ENCODE results near the gene PNPLA1.

Gene PNPLA1

GRCh38 chr6:36340618-36341454, 71.0 kb downstream of the PNPLA1 start:
- Histone ChIP-seq H3K27ac (ENCODE audit: low read depth, low read length) (no peak overlapping the region), H3K4me2 (ENCODE audit: low read length) (peak overlapping the region; percentile 61), H3K36me3 (ENCODE audit: control insufficient read depth, low read length) (no peaks in the 10 kb centered on the region), H3F3A (ENCODE audit: control insufficient read depth, insufficient read depth) (no peaks in the 10 kb centered on the region), H3K79me2 (ENCODE audit: control insufficient read depth, low read length) (no peaks in the 10 kb centered on the region), H3K9me3 (ENCODE audit: control insufficient read depth, insufficient read depth, low read length) (no peaks in the 10 kb centered on the region), H3K4me1 (ENCODE audit: control insufficient read depth, low read length) (peaks cover 13% of the 10 kb centered on the region), H3K4me3 (ENCODE audit: low read length) (peak overlapping the region; percentile 37), H3K9me2 (replicated peaks; ENCODE audit: control insufficient read depth, low read length) (no peaks in the 10 kb centered on the region), H4K20me1 (ENCODE audit: control insufficient read depth, insufficient read depth, low read depth, low read length) (no peaks in the 10 kb centered on the region), H3K27me3 (ENCODE audit: control insufficient read depth, low read length) (peaks cover 39% of the 10 kb centered on the region)
- TF ChIP-seq CTCF (IDR thresholded peaks at IDR 0.05; ENCODE audit: low read depth, low read length, poor library complexity, severe bottlenecking) (peak; percentile 94), EZH2phosphoT487 (IDR thresholded peaks at IDR 0.05; ENCODE audit: borderline replicate concordance, low read length) (peak; percentile 76; the same call in 1 of the 2 replicates)

GRCh38 chr6:36343109-36343680, 73.3 kb downstream of the PNPLA1 start:
- Histone ChIP-seq H3K27me3 (ENCODE audit: control insufficient read depth, low read length) (peaks cover 25% of the 10 kb centered on the region), H3K27ac (ENCODE audit: low read depth, low read length) (no peak overlapping the region), H3K79me2 (ENCODE audit: control insufficient read depth, low read length) (no peaks in the 10 kb centered on the region), H4K20me1 (ENCODE audit: control insufficient read depth, insufficient read depth, low read depth, low read length) (no peaks in the 10 kb centered on the region), H3K4me2 (ENCODE audit: low read length) (no peak overlapping the region), H3K36me3 (ENCODE audit: control insufficient read depth, low read length) (no peaks in the 10 kb centered on the region), H3K9me2 (replicated peaks; ENCODE audit: control insufficient read depth, low read length) (no peaks in the 10 kb centered on the region), H3F3A (ENCODE audit: control insufficient read depth, insufficient read depth) (no peaks in the 10 kb centered on the region), H3K9me3 (ENCODE audit: control insufficient read depth, insufficient read depth, low read length) (no peaks in the 10 kb centered on the region), H3K4me1 (ENCODE audit: control insufficient read depth, low read length) (peaks cover 9% of the 10 kb centered on the region), H3K4me3 (ENCODE audit: low read length) (no peak overlapping the region)
- TF ChIP-seq CTCF (IDR thresholded peaks at IDR 0.05; ENCODE audit: low read depth, low read length, poor library complexity, severe bottlenecking) (no peak), EZH2phosphoT487 (IDR thresholded peaks at IDR 0.05; ENCODE audit: borderline replicate concordance, low read length) (no peak)

- Histone ChIP-seq H3K36me3 (ENCODE audit: control insufficient read depth, low read length) (no peaks in the 10 kb centered on the region), H3K79me2 (ENCODE audit: control insufficient read depth, low read length) (no peaks in the 10 kb centered on the region), H3K4me3 (ENCODE audit: low read length) (no peak overlapping the region), H3K4me1 (ENCODE audit: control insufficient read depth, low read length) (peaks cover 26% of the 10 kb centered on the region), H3F3A (ENCODE audit: control insufficient read depth, insufficient read depth) (no peaks in the 10 kb centered on the region), H3K9me3 (ENCODE audit: control insufficient read depth, insufficient read depth, low read length) (no peaks in the 10 kb centered on the region), H3K4me2 (ENCODE audit: low read length) (no peak overlapping the region), H3K9me2 (replicated peaks; ENCODE audit: control insufficient read depth, low read length) (no peaks in the 10 kb centered on the region), H3K27me3 (ENCODE audit: control insufficient read depth, low read length) (peaks cover 4% of the 10 kb centered on the region), H3K27ac (ENCODE audit: low read depth, low read length) (no peak overlapping the region), H4K20me1 (ENCODE audit: control insufficient read depth, insufficient read depth, low read depth, low read length) (no peaks in the 10 kb centered on the region)
- TF ChIP-seq EZH2phosphoT487 (IDR thresholded peaks at IDR 0.05; ENCODE audit: borderline replicate concordance, low read length) (no peak), CTCF (IDR thresholded peaks at IDR 0.05; ENCODE audit: low read depth, low read length, poor library complexity, severe bottlenecking) (no peak)
These were observed 76.0 kb downstream of the PNPLA1 start for GRCh38 chr6:36345681-36346466.
